ENCODE results near the gene FAM20B. TPM values are rescaled to one million over a fixed set of nuclear protein-coding genes. Genes with fewer than 3 reads are reported as not detected.

Gene FAM20B
- total RNA-seq, 1 experiment from 2014 or later: 24.9 TPM

Other genes with a start within 250 kb of the FAM20B start
- not detected in 2 replicates for gene ANGPTL1, start 154.8 kb upstream of the FAM20B start, total RNA-seq (2014; rRNA removed; shearing (Covaris generic))
- 48.2 and 94.6 TPM in 2 replicates for gene TOR3A, start 56.2 kb downstream of the FAM20B start, total RNA-seq (2014; rRNA removed; shearing (Covaris generic))
- gene ABL2, start 203.8 kb downstream of the FAM20B start, total RNA-seq (2014; rRNA removed; shearing (Covaris generic)): 29.4 and 42.2 TPM in 2 replicates